NCI-H748 (cell line): Measurements from ENCODE around the gene LYRM9.
A peak's percentile ranks its signal among the peaks of the same experiment; 100 is the strongest.
"Not testable (repeated sequence)": the region's sequence is repeated elsewhere in the genome, so short reads cannot be mapped to it uniquely, and the experiment has no call there.

Source experiments
- DNase-seq: peaks from one replicate; lab custom pipeline; 2025; ENCODE audit not compliant: unreplicated experiment; lab: John Stamatoyannopoulos, UW

LYRM9 gene

GRCh38 chr17:27845264-27846041 is 47.7 kb downstream of the LYRM9 start:
- DNase-seq, result peak; percentile 45

DNA sequence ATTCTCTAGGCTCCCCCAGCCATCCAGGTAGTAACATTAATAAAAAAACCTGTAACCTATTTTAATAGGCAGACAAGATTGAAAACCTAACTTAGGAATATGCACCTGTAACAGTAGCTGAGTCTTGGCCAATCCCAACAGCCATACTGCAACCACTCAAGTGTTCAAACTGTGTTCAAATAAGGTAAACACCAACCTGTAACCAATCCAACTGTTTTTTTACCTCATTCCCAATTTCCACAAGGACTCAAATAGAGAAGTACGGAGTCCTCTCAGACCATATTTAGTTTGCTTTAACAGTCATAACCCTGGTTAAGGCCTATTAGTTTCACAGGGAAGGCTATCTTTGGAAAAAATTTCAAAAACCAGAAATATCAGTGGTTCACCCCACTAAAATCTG is 52.5 kb downstream of the LYRM9 start:
- DNase-seq, result no peak

- not testable (repeated sequence) for DNase-seq
Measured at GRCh38 chr17:27840406-27840678, 52.8 kb downstream of the LYRM9 start.

DNA sequence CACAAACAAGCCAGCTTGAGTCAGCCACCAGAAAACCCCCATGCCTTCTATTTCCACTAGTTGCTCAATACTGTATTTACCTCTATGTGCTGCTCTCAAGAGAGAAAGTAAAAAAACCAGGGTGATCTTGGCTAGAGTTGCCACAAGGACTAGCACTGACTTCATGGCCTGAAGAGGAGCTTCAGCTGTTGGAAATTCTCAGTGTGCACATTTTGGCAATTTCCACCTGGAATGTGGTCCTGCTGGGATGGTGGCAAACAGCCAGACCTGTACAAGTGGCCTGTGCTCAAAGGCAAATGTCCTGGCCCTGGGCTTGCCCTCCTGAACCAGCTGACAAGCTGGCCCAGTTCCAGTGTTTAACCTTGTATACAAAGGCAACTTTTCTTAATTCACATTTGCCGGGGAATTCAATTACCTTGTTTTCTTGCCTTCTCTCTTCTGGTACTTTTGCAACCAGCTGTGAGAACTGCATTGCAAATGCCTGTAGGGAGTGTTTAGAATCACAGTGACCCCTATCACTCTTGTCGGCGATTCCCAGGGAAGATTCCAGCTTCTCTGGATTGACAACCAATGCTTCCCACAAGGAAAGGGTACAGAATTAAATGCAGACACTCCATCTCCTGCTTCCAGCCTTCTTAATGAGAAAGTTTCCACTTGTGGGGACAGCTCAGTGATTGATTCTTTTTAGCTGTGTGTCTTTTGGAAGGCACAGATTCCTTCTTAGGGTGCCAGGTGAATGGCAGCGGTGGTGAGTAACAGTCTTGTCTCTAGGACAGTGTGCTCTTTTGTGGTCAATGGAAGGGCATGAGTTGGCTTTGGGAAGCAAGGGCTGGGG is 53.4 kb downstream of the LYRM9 start:
- not testable (repeated sequence) for DNase-seq

DNA sequence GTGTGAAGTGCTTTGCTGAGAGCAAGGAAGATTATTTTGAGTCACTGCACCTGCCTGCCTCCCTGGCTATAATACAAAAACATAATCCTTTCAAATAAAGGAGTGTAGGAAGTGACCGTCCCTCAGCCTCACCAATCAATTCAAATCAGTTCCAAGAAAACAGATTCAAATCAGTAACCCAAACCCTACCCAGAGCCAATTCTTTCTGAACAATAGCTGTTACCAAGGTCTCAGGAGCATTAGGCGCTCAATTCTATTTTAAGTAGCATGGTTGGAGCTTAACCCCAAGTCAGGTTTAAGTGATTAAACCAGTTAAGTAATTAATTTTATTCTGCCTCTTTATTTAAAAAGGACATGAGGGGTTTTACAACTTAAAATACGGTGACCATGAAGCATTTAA is 54.6 kb downstream of the LYRM9 start:
- DNase-seq, result peak; percentile 56

GRCh38 chr17:27837769-27838168 is 55.4 kb downstream of the LYRM9 start:
- not testable (repeated sequence) for DNase-seq

DNA sequence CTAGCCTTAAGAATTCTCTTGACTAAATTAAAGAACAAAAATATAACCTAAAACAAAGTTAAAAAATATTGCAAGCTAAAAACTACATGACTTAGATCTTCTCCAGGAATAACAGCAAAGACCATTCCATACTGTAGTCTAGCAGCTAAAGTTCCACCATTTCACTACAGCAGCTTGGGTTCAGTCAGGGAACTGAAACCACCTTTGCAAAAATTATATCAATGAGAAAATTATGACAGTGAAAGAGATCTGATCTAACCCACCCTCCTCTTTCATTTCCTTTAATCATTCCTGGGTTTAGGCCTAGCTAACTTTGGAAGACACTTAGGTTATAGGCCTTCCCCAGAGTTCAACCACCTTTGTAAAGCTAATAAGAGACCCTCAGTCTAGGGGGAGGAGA is 56.5 kb downstream of the LYRM9 start:
- no peak for DNase-seq

- no peak for DNase-seq
Measured at GRCh38 chr17:27834571-27834970, 58.6 kb downstream of the LYRM9 start.

- no peak for DNase-seq
Measured at GRCh38 chr17:27832831-27833230, 60.3 kb downstream of the LYRM9 start.

GRCh38 chr17:27829888-27830287 is 63.3 kb downstream of the LYRM9 start:
- peak; percentile 14 for DNase-seq

DNA sequence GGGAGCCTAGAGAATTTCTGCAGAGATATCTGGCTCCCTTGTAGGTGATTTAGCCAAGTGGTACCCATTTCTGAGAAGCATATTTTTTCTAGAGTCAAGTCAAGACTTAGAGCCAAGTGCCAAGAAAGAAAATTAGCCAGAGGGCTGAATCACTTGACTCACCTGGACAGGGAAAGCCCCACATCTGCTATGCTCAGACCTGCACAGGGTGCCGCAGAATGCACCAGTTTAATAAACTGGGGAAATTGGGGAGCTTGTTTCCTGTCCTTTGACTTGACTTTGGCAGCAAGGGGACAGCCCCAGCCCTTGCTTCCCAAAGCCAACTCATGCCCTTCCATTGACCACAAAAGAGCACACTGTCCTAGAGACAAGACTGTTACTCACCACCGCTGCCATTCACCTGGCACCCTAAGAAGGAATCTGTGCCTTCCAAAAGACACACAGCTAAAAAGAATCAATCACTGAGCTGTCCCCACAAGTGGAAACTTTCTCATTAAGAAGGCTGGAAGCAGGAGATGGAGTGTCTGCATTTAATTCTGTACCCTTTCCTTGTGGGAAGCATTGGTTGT is 63.9 kb downstream of the LYRM9 start:
- DNase-seq, result not testable (repeated sequence)
